H1 (cell line): ENCODE measurements around the gene ITGAE. TPM values are rescaled to one million over a fixed set of nuclear protein-coding genes. Genes with fewer than 3 reads are reported as not detected.

Experiments
- CTCF ChIA-PET: fragments of 300-600 bp; sonication (Branson Sonifier 250); formaldehyde crosslinking; loops from one replicate; lab custom pipeline; 2021; ENCODE audit not compliant: partially characterized antibody; lab: Charles Lee
- POLR2A ChIA-PET: fragments of 300-600 bp; sonication (Branson Sonifier 250); formaldehyde crosslinking; loops from one replicate; lab custom pipeline; 2021; ENCODE audit warnings: inconsistent platforms; ENCODE audit not compliant: partially characterized antibody; lab: Charles Lee
- DNase-seq, 2 experiments: peaks; one replicate each; pipeline versions ENCODE4 v3.0.0 to v3.0.0-alpha.2; 2010 to 2022; ENCODE audit warnings: low spot score in 2 of 2, low read depth in 1 of 2, mixed read lengths in 1 of 2
- FAIRE-seq: peaks from 2 replicates; lab custom pipeline; 2011; peaks lifted over from hg19 to GRCh38; lab: Jason Lieb, UNC
- H2AFZ ChIP-seq: 2 replicates; pipeline ENCODE4 v1.8.1; 2012; ENCODE audit warnings: low read length, inconsistent platforms
- H2AK5ac ChIP-seq: 2 replicates; pipeline ENCODE4 v1.6.1; 2013; ENCODE audit warnings: low read depth, low read length
- H2BK120ac ChIP-seq: replicated peaks from 2 replicates; pipeline ENCODE3; 2013; ENCODE audit warnings: low read depth, low read length, inconsistent platforms
- H2BK12ac ChIP-seq: 2 replicates; pipeline ENCODE4 v1.6.1; 2013; ENCODE audit warnings: low read depth, low read length
- H2BK15ac ChIP-seq: 2 replicates; pipeline ENCODE4 v1.6.1; 2013; ENCODE audit warnings: low read length
- H2BK20ac ChIP-seq: 2 replicates; pipeline ENCODE4 v1.6.1; 2013; ENCODE audit warnings: low read length
- H2BK5ac ChIP-seq: 2 replicates; pipeline ENCODE4 v1.6.1; 2013; ENCODE audit warnings: low read depth, low read length
- H3K14ac ChIP-seq: 2 replicates; pipeline ENCODE4 v1.6.1; 2013; ENCODE audit warnings: inconsistent platforms; ENCODE audit not compliant: insufficient read length
- H3K18ac ChIP-seq: 2 replicates; pipeline ENCODE4 v1.6.1; 2013; ENCODE audit warnings: low read length; ENCODE audit errors: extremely low read depth
- H3K23ac ChIP-seq: 2 replicates; pipeline ENCODE4 v1.6.1; 2013; ENCODE audit warnings: inconsistent platforms; ENCODE audit not compliant: insufficient read length
- H3K23me2 ChIP-seq: 2 replicates; pipeline ENCODE4 v1.6.1; 2013; ENCODE audit warnings: low read depth, low read length
- H3K27ac ChIP-seq: 2 replicates; pipeline ENCODE4 v1.6.1; 2011; ENCODE audit warnings: low read depth, low read length, inconsistent platforms
- H3K27me3 ChIP-seq, 4 experiments: replicated peaks in 1 of 4; 1 replicate in 1 of 4; 2 replicates in 3 of 4; pipeline versions ENCODE4 v1.6.1 to v1.8.1; 2011 to 2013; ENCODE audit warnings: low read length in 3 of 4, mild to moderate bottlenecking in 3 of 4, inconsistent platforms in 2 of 4, mixed read lengths in 2 of 4, moderate library complexity in 1 of 4; ENCODE audit not compliant: control insufficient read depth in 3 of 4, insufficient read depth in 3 of 4; ENCODE audit errors: extremely low read depth in 1 of 4
- H3K36me3 ChIP-seq, 4 experiments: 2 replicates each; pipeline versions ENCODE4 v1.6.1 to v1.8.1; 2011 to 2013; ENCODE audit warnings: mild to moderate bottlenecking in 4 of 4, low read length in 3 of 4, moderate library complexity in 2 of 4, control low read depth in 1 of 4, inconsistent platforms in 1 of 4; ENCODE audit not compliant: insufficient read depth in 4 of 4, control insufficient read depth in 2 of 4
- H3K4ac ChIP-seq: replicated peaks from 2 replicates; pipeline ENCODE3; 2013; ENCODE audit warnings: low read length, low read depth, mixed read lengths, inconsistent platforms; ENCODE audit not compliant: insufficient read length
- H3K4me1 ChIP-seq, 4 experiments: replicated peaks in 1 of 4; 1 replicate in 1 of 4; 2 replicates in 3 of 4; pipeline versions ENCODE4 v1.6.1 to v1.8.1; 2011 to 2013; ENCODE audit warnings: low read length in 3 of 4, inconsistent platforms in 2 of 4, mixed read lengths in 1 of 4; ENCODE audit not compliant: insufficient read depth in 4 of 4, control insufficient read depth in 3 of 4
- H3K4me2 ChIP-seq, 2 experiments: 2 replicates each; pipeline versions ENCODE4 v1.6.1 to v1.8.1; 2011 to 2013; ENCODE audit warnings: low read depth in 2 of 2, low read length in 2 of 2, control low read depth in 1 of 2, inconsistent platforms in 1 of 2, mild to moderate bottlenecking in 1 of 2; ENCODE audit not compliant: insufficient read depth in 1 of 2
- H3K4me3 ChIP-seq, 4 experiments: fragments of 200-600, 300-600 bp in 1 of 4; sonication (generic), shearing (Covaris generic), sonication (Bioruptor Twin) in 1 of 4; 2 replicates each; pipeline versions ENCODE4 v1.5.1 to v1.8.1; 2011 to 2016; ENCODE audit warnings: low read length in 4 of 4, low read depth in 3 of 4, control low read depth in 2 of 4, inconsistent platforms in 2 of 4, mild to moderate bottlenecking in 2 of 4, mixed read lengths in 1 of 4, moderate library complexity in 1 of 4; ENCODE audit not compliant: insufficient read depth in 2 of 4; ENCODE audit errors: extremely low read depth in 1 of 4
- H3K56ac ChIP-seq: replicated peaks from 2 replicates; pipeline ENCODE3; 2013; ENCODE audit warnings: low read depth, mild to moderate bottlenecking, mixed read lengths, low read length, inconsistent platforms; ENCODE audit not compliant: insufficient read length
- H3K79me1 ChIP-seq: 2 replicates; pipeline ENCODE4 v1.6.1; 2013; ENCODE audit warnings: low read depth, low read length, control low read depth
- H3K79me2 ChIP-seq, 2 experiments: 2 replicates each; pipeline versions ENCODE4 v1.6.1 to v1.8.1; 2012 to 2013; ENCODE audit warnings: low read length in 2 of 2, mild to moderate bottlenecking in 2 of 2, inconsistent platforms in 1 of 2; ENCODE audit not compliant: insufficient read depth in 2 of 2, control insufficient read depth in 1 of 2
- H3K9ac ChIP-seq, 4 experiments: replicated peaks in 1 of 4; 1 replicate in 1 of 4; 2 replicates in 3 of 4; pipeline versions ENCODE4 v1.6.1 to v1.8.1; 2011 to 2013; ENCODE audit warnings: low read depth in 3 of 4, low read length in 3 of 4, control low read depth in 2 of 4, mild to moderate bottlenecking in 2 of 4, moderate library complexity in 2 of 4, inconsistent platforms in 1 of 4; ENCODE audit errors: extremely low read depth in 1 of 4
- H3K9me3 ChIP-seq, 2 experiments: 2 replicates each; pipeline versions ENCODE4 v1.6.1 to v1.8.1; 2012 to 2013; ENCODE audit warnings: mild to moderate bottlenecking in 2 of 2, moderate library complexity in 2 of 2, control low read depth in 1 of 2, inconsistent platforms in 1 of 2, low read depth in 1 of 2, low read length in 1 of 2, mixed read lengths in 1 of 2; ENCODE audit not compliant: insufficient read depth in 2 of 2
- H4K20me1 ChIP-seq, 2 experiments: replicated peaks in 1 of 2; 2 replicates each; pipeline versions ENCODE3 to v1.8.1; 2011 to 2013; ENCODE audit warnings: inconsistent platforms in 2 of 2, low read length in 2 of 2, mild to moderate bottlenecking in 1 of 2; ENCODE audit not compliant: insufficient read depth in 2 of 2, control insufficient read depth in 1 of 2
- H4K5ac ChIP-seq: 2 replicates; pipeline ENCODE4 v1.6.1; 2013; ENCODE audit warnings: low read length, low read depth, mixed read lengths, inconsistent platforms; ENCODE audit not compliant: insufficient read length
- H4K8ac ChIP-seq: 2 replicates; pipeline ENCODE4 v1.8.0; 2013; ENCODE audit warnings: mild to moderate bottlenecking, moderate library complexity, low read length, inconsistent platforms; ENCODE audit not compliant: insufficient read depth; ENCODE audit errors: extremely low read depth
- H4K91ac ChIP-seq: replicated peaks from 2 replicates; pipeline ENCODE3; 2013; ENCODE audit warnings: low read length, mixed read lengths, inconsistent platforms; ENCODE audit not compliant: insufficient read length
- EP300 ChIP-seq, 2 experiments: IDR thresholded peaks; 1 replicate in 1 of 2; 2 replicates in 1 of 2; pipeline ENCODE4 v1.6.1; 2011 to 2012; ENCODE audit warnings: low read depth in 2 of 2, low read length in 2 of 2, mild to moderate bottlenecking in 2 of 2, borderline replicate concordance in 1 of 2, inconsistent platforms in 1 of 2, moderate library complexity in 1 of 2
- POLR2A ChIP-seq, 2 experiments: IDR thresholded peaks; 1 replicate in 1 of 2; 2 replicates in 1 of 2; pipeline ENCODE4 v1.6.1; 2011; ENCODE audit warnings: low read depth in 2 of 2, low read length in 2 of 2, mild to moderate bottlenecking in 2 of 2; ENCODE audit errors: control extremely low read depth in 1 of 2
- POU5F1 ChIP-seq: IDR thresholded peaks from 2 replicates; pipeline ENCODE4 v1.6.1; 2011; ENCODE audit warnings: low read depth, mild to moderate bottlenecking, low read length, moderate library complexity
- SAP30 ChIP-seq: fragments of 300-600 bp; sonication (generic); IDR thresholded peaks from 2 replicates; pipeline ENCODE4 v1.7.1; 2012; ENCODE audit warnings: low read length, moderate library complexity, mild to moderate bottlenecking, inconsistent platforms; ENCODE audit not compliant: insufficient read depth, insufficient replicate concordance
- SIX5 ChIP-seq: IDR thresholded peaks from 2 replicates; pipeline ENCODE4 v1.6.1; 2011; ENCODE audit warnings: mild to moderate bottlenecking, low read depth, low read length
- WGBS, 2 experiments: shearing (Covaris generic) in 1 of 2; methylation state at CpG; one replicate each; pipeline versions ENCODE4 v1.1.6 to v1.1.7; 2013 to 2015; ENCODE audit warnings: low lambda C conversion rate in 2 of 2, mixed read lengths in 2 of 2, inconsistent platforms in 1 of 2, low coverage in 1 of 2, missing lambda C conversion rate in 1 of 2; ENCODE audit not compliant: insufficient replicate concordance in 2 of 2, insufficient coverage in 1 of 2, insufficient read length in 1 of 2; ENCODE audit errors: extremely low coverage in 1 of 2, missing lambda C conversion rate in 1 of 2; 5-methylcytosine and 5-hydroxymethylcytosine counted together
- polyA plus RNA-seq, 7 experiments: library from polyadenylated mRNA; depleted of rRNA in 3 of 7; stranded (reverse) in 5 of 7; unstranded in 2 of 7; fragments of >200 nt in 5 of 7; fragments of 200-250 nt in 2 of 7; gene quantifications; 1 replicate in 5 of 7; 2 replicates in 1 of 7; 4 replicates in 1 of 7; pipeline versions ENCODE4 v1.2.1 to v1.2.3, GENCODE V29; 2011 to 2013; ENCODE audit warnings: missing spikeins in 2 of 7, mixed read lengths in 2 of 7
- total RNA-seq: library from RNA; stranded (reverse); fragmentation: NEBNext Ultra II Directional; extraction: Animal tissue kit (Norgen Biotek cat#: 25700); gene quantifications from 2 replicates; pipeline ENCODE4 v1.2.1, GENCODE V29; 2021

Gene ITGAE
- total and polyA plus RNA-seq, 2 of the 8 experiments (the other 6 are each of a cell fraction or from before 2014, with no cell fraction given) = 23.2 to 43.1 TPM

GRCh38 chr17:3845291-3845620 lies 44.3 kb upstream of the ITGAE start:
- TF ChIP-seq EP300 (IDR thresholded peaks at IDR 0.05; ENCODE audit: borderline replicate concordance in 1 of 2, low read depth in 2 of 2, low read length in 2 of 2) (no peak), POLR2A (IDR thresholded peaks at IDR 0.05; ENCODE audit: control extremely low read depth in 1 of 2, low read depth in 2 of 2, low read length in 2 of 2) (peak in 1 of 2 experiments; percentile 18; a peak in 1 of 3 replicates), SIX5 (no peak), SAP30 (peak; percentile 63), POU5F1 (no peak)
- Histone ChIP-seq H4K20me1 (peaks cover 5 to 6% of the 10 kb centered on the region in 2 experiments), H2BK5ac (no peak overlapping the region; the same call in 1 of the 2 replicates)

More at GRCh38 chr17:3845291-3845620, 44.3 kb upstream of the ITGAE start:
- H2AFZ ChIP-seq = no peak overlapping the region
- no peak overlapping the region for H2BK15ac ChIP-seq
- no peak overlapping the region for H4K8ac ChIP-seq
- H3K27me3 ChIP-seq = no peaks in the 10 kb centered on the region
- H3K9ac ChIP-seq = peak overlapping the region in 3 of 4 experiments; percentile 52 to 97 (median 96); a peak in 4 of 7 replicates
- H3K79me2 ChIP-seq = peaks cover 7 to 38% of the 10 kb centered on the region in 2 experiments; a peak in 3 of 4 replicates
- H3K9me3 ChIP-seq = no peaks in the 10 kb centered on the region
- H3K79me1 ChIP-seq = peaks cover 2% of the 10 kb centered on the region; the same call in 1 of the 2 replicates
- H3K4me2 ChIP-seq = peak overlapping the region; percentile 48 to 88
- CTCF ChIA-PET = interaction anchor here (0.5 to 6.0 kb wide), 23 partner anchors 7 to 350 kb away, joined by 3 to 75 read pairs (median 5); partner anchors contain the start of genes CAMKK1, HASPIN and P2RX1
- peak overlapping the region; percentile 91; the same call in 1 of the 2 replicates for H3K27ac ChIP-seq
- DNase-seq (no peak), FAIRE-seq (no peak)
- H3K4ac ChIP-seq = no peak overlapping the region
- H3K23ac ChIP-seq = no peak overlapping the region
- H4K5ac ChIP-seq = no peak overlapping the region
- peaks cover under 1 to 23% (median 16%) of the 10 kb centered on the region in 4 experiments; a peak in 7 of 8 replicates for H3K36me3 ChIP-seq
- H2BK120ac ChIP-seq = no peak overlapping the region
- H3K14ac ChIP-seq = no peak overlapping the region
- no peak overlapping the region; the same call in 1 of the 2 replicates for H3K18ac ChIP-seq
- H3K23me2 ChIP-seq = 0 out of 2 replicates have a peak, but pooled peaks cover 3% of the 10 kb centered on the region
- POLR2A ChIA-PET = interaction anchor here (0.8 to 3.0 kb wide), 17 partner anchors 11 to 298 kb away, joined by 3 to 16 read pairs (median 4); partner anchors contain the start of genes CYB5D2, HASPIN and ZZEF1
- no peak overlapping the region for H2BK20ac ChIP-seq
- H2AK5ac ChIP-seq = no peak overlapping the region
- H3K56ac ChIP-seq = no peak overlapping the region
- H4K91ac ChIP-seq = no peak overlapping the region
- H3K4me3 ChIP-seq = peak overlapping the region; percentile 84 to 95 (median 90)
- H2BK12ac ChIP-seq = no peak overlapping the region
- H3K4me1 ChIP-seq = 0 out of 7 replicates have a peak, but pooled peaks cover 0 to 3% (median 0%) of the 10 kb centered on the region in 4 experiments
- 1% methylated on average over 8 of the region's 8 CpGs; no CpG with 5 or more reads in 1 of the 2 experiments for WGBS, 2 experiments
